Mesendoderm (in vitro differentiated cells): ENCODE results near the gene ZNF689.
"Not testable (repeated sequence)": the region's sequence is repeated elsewhere in the genome, so short reads cannot be mapped to it uniquely, and the experiment has no call there.

ENCODE experiments used
- DNase-seq: peaks from one replicate; pipeline ENCODE4 v3.0.0; 2013
- H2AK5ac ChIP-seq: 2 replicates; pipeline ENCODE4 v1.6.1; 2013; ENCODE audit warnings: low read length, inconsistent platforms
- H2BK120ac ChIP-seq: 2 replicates; pipeline ENCODE4 v1.6.1; 2013; ENCODE audit warnings: low read depth, mild to moderate bottlenecking, low read length, moderate library complexity, mixed read lengths
- H2BK15ac ChIP-seq: replicated peaks from 2 replicates; pipeline ENCODE4 v1.6.1; 2013; ENCODE audit warnings: low read depth, mild to moderate bottlenecking, moderate library complexity
- H2BK5ac ChIP-seq: 2 replicates; pipeline ENCODE4 v1.6.1; 2013; ENCODE audit warnings: low read length, inconsistent platforms
- H3K18ac ChIP-seq: 2 replicates; pipeline ENCODE4 v1.6.1; 2013; ENCODE audit warnings: mild to moderate bottlenecking, low read length, mixed read lengths
- H3K23ac ChIP-seq: one replicate; pipeline ENCODE4 v1.6.1; 2013; ENCODE audit warnings: low read length
- H3K27ac ChIP-seq: 2 replicates; pipeline ENCODE4 v1.5.1; 2013; ENCODE audit warnings: low read depth, mild to moderate bottlenecking, inconsistent platforms, low read length, moderate library complexity
- H3K27me3 ChIP-seq: 2 replicates; pipeline ENCODE4 v1.6.1; 2013; ENCODE audit warnings: low read length, control low read depth, mild to moderate bottlenecking, inconsistent platforms; ENCODE audit not compliant: insufficient read depth, poor library complexity
- H3K36me3 ChIP-seq: 2 replicates; pipeline ENCODE4 v1.6.1; 2013; ENCODE audit warnings: low read length, inconsistent platforms; ENCODE audit not compliant: control insufficient read depth, insufficient read depth
- H3K4ac ChIP-seq: one replicate; pipeline ENCODE4 v1.6.1; 2013; ENCODE audit warnings: low read depth, mild to moderate bottlenecking, low read length, moderate library complexity
- H3K4me1 ChIP-seq: 2 replicates; pipeline ENCODE4 v1.6.1; 2013; ENCODE audit warnings: low read depth, low read length, inconsistent platforms; ENCODE audit not compliant: control insufficient read depth
- H3K4me2 ChIP-seq: 2 replicates; pipeline ENCODE4 v1.6.1; 2013; ENCODE audit warnings: low read length
- H3K4me3 ChIP-seq: 2 replicates; pipeline ENCODE4 v1.5.1; 2013; ENCODE audit warnings: mild to moderate bottlenecking, low read length
- H3K56ac ChIP-seq: one replicate; pipeline ENCODE4 v1.6.1; 2013; ENCODE audit warnings: low read length
- H3K79me1 ChIP-seq: 2 replicates; pipeline ENCODE4 v1.6.1; 2013; ENCODE audit warnings: low read length, inconsistent platforms
- H3K79me2 ChIP-seq: 2 replicates; pipeline ENCODE4 v1.6.1; 2013; ENCODE audit warnings: mild to moderate bottlenecking, low read length; ENCODE audit not compliant: control insufficient read depth, insufficient read depth
- H3K9ac ChIP-seq: 2 replicates; pipeline ENCODE4 v1.6.1; 2013; ENCODE audit warnings: low read length, inconsistent platforms
- H4K5ac ChIP-seq: one replicate; pipeline ENCODE4 v1.6.1; 2013; ENCODE audit warnings: low read length
- H4K8ac ChIP-seq: one replicate; pipeline ENCODE4 v1.6.1; 2013; ENCODE audit warnings: low read depth, mild to moderate bottlenecking, control low read depth, low read length, moderate library complexity
- WGBS: extraction: QIAGEN DNeasy Blood & Tissue Kit; methylation state at CpG from one replicate; pipeline ENCODE4 v1.1.7; 2013; ENCODE audit warnings: low lambda C conversion rate, missing lambda C conversion rate; ENCODE audit not compliant: insufficient coverage; ENCODE audit errors: extremely low coverage; 5-methylcytosine and 5-hydroxymethylcytosine counted together

The ZNF689 gene

DNA sequence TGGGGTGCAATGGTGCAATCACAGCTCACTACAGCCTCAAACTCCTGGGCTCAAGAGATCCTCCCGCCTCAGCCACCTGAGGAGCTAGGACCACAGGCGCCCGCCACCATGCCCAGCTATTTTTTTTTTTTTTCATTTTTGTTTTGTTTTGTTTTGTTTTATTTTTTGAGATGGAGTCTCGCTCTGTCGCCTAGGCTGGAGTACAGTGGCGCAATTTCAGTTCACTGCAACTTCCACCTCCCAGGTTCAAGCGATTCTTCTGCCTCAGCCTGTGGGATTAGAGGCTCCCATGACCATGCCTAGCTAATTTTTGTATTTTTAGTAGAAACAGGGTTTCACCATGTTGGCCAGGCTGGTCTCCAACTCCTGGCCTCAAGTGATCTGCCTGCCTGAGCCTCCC is 22.3 kb upstream of the ZNF689 start:
- H3K4me2 ChIP-seq, H3K27ac ChIP-seq, DNase-seq, H3K9ac ChIP-seq, H3K4ac ChIP-seq, H2BK5ac ChIP-seq, H3K79me1 ChIP-seq, H4K5ac ChIP-seq, H3K56ac ChIP-seq, H2BK120ac ChIP-seq, H3K4me3 ChIP-seq, H2BK15ac ChIP-seq, H2AK5ac ChIP-seq, H3K23ac ChIP-seq, H3K79me2 ChIP-seq, H3K18ac ChIP-seq, H3K36me3 ChIP-seq, H3K27me3 ChIP-seq, H4K8ac ChIP-seq, H3K4me1 ChIP-seq: not testable (repeated sequence)
- no CpG with 5 or more reads among the region's 7 CpGs for whole genome bisulfite sequencing

DNA sequence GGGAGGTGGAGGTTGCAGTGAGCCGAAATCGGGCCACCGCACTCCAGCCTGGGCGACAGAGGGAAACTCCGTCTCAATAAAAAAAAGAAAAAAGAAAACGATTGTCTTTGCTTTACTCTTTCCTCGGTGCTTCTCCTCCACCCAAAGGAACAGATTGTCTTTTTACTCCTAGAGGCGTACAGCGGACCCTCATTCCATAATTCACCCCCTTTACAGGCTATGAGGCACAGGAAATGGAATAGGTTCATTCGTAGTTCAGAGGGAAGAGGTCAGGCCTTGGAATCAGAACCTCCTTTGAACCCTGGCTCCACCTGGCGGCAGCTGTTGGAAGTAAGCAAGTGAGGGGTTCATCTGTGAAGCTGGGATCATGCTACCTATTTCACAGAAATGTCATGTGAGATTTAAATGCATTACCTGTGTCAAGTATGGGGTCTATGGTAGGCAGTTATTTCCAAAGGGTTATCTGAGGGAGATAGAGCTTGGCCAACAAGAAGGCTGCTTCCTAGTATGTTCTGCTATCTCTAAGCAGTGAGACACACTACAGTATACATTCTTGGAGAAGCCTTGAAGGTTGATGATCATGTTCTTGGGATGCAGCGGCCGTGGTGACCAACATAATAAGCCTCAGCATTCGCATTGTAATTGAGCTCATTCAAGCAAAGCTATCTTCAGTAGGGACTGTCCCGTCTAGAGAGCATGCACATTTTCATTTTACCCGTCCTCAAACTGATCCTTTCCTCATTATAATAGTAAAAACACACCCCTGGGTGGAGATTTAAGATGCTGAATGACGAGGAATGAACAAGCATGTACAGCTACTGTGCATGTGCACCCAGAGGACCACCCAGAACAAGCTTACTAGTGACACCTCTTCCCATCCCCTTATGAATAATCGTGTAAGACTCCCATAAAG is 18.7 kb upstream of the ZNF689 start:
- H3K79me2 ChIP-seq: no peaks in the 10 kb centered on the region
- no peak overlapping the region for H3K9ac ChIP-seq
- H3K4me1 ChIP-seq: no peaks in the 10 kb centered on the region
- H3K23ac ChIP-seq: no peak overlapping the region
- no CpG with 5 or more reads among the region's 18 CpGs for WGBS
- no peak overlapping the region for H3K4me2 ChIP-seq
- H4K5ac ChIP-seq: no peak overlapping the region
- H3K4me3 ChIP-seq: no peak overlapping the region
- no peaks in the 10 kb centered on the region for H3K27me3 ChIP-seq
- H3K36me3 ChIP-seq: no peaks in the 10 kb centered on the region
- H3K56ac ChIP-seq: peak overlapping the region; percentile 49
- H2BK15ac ChIP-seq: no peak overlapping the region
- no peak overlapping the region for H2AK5ac ChIP-seq
- no peak overlapping the region for H2BK5ac ChIP-seq
- no peaks in the 10 kb centered on the region for H3K79me1 ChIP-seq
- no peak overlapping the region for H4K8ac ChIP-seq
- no peak overlapping the region for H3K27ac ChIP-seq
- H2BK120ac ChIP-seq: no peak overlapping the region
- no peak overlapping the region for H3K18ac ChIP-seq
- H3K4ac ChIP-seq: no peak overlapping the region
- peak; percentile 81 for DNase-seq

DNA sequence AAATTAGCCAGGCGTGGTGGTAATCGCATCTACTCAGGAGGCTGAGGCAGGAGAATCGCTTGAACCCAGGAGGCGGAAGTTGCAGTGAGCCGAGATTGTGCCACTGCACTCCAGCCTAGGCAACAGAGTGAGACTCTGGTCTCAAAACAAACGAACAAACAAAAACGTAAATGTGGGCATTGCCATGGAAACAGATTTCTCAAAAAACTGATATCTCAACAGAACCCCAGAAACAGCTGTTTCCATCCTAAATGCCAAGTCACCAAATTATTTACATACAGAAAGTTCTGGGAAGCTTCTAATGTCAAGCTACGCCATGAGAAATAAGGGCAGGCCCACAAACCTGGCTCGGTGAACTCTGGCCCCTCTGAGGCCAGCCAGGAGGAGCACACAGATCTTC is 16.0 kb upstream of the ZNF689 start:
- Histone ChIP-seq H3K4me3 (no peak overlapping the region), H3K9ac (no peak overlapping the region), H3K23ac (no peak overlapping the region), H3K27ac (no peak overlapping the region), H3K36me3 (no peaks in the 10 kb centered on the region), H3K4me2 (no peak overlapping the region), H3K56ac (no peak overlapping the region), H2AK5ac (no peak overlapping the region), H3K79me1 (no peaks in the 10 kb centered on the region), H4K5ac (no peak overlapping the region), H3K4ac (no peak overlapping the region), H2BK120ac (no peak overlapping the region), H2BK15ac (no peak overlapping the region), H3K79me2 (no peaks in the 10 kb centered on the region), H3K18ac (no peak overlapping the region), H4K8ac (no peak overlapping the region), H2BK5ac (no peak overlapping the region), H3K27me3 (no peaks in the 10 kb centered on the region), H3K4me1 (no peaks in the 10 kb centered on the region)
- no CpG with 5 or more reads among the region's 9 CpGs for WGBS
- no peak for DNase-seq

DNA sequence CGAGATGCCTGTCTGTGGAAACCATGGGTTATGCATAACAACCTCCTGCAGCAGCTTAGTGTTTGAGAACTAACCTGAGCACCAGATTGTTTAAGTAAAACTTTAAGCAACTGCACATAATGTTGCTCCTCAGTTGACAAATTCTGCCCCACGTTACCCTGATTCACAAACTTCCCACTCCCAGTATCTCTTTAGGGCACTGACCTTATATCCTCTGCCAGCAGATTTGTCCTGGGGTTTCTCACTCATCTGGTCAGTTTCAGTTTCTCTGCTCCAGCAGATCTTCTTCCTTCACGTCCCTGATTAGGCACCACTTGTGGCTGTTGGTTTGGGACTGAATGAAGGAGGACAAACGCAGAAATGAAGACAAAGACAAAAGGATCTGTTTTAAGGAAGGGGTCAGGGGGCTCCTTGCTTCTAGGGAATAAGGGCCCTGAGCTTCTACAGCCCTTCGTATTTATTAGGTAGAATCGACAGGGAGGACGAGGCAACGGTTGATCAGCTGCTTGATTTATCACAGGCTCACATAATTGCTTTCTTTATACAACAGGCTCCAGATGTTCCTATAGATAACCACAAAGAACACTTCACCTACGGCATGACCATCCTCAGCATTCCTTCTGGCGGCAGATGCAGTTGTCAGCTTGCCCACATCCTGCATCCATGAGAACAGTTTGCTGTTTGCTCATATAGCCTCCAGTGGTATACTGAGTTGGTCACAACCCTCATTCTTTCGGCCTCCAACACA is 13.5 kb upstream of the ZNF689 start:
- Histone ChIP-seq H2BK5ac (no peak overlapping the region), H3K36me3 (no peaks in the 10 kb centered on the region), H3K79me1 (no peaks in the 10 kb centered on the region), H3K4me3 (no peak overlapping the region), H3K79me2 (no peaks in the 10 kb centered on the region), H3K18ac (no peak overlapping the region), H3K4me1 (no peaks in the 10 kb centered on the region), H2AK5ac (no peak overlapping the region), H3K4me2 (no peak overlapping the region), H4K5ac (no peak overlapping the region), H3K9ac (no peak overlapping the region), H2BK120ac (no peak overlapping the region), H3K4ac (no peak overlapping the region), H3K27ac (no peak overlapping the region), H3K23ac (no peak overlapping the region), H2BK15ac (no peak overlapping the region), H4K8ac (no peak overlapping the region), H3K27me3 (no peaks in the 10 kb centered on the region), H3K56ac (no peak overlapping the region)
- no CpG with 5 or more reads among the region's 11 CpGs for WGBS
- DNase-seq: no peak

DNA sequence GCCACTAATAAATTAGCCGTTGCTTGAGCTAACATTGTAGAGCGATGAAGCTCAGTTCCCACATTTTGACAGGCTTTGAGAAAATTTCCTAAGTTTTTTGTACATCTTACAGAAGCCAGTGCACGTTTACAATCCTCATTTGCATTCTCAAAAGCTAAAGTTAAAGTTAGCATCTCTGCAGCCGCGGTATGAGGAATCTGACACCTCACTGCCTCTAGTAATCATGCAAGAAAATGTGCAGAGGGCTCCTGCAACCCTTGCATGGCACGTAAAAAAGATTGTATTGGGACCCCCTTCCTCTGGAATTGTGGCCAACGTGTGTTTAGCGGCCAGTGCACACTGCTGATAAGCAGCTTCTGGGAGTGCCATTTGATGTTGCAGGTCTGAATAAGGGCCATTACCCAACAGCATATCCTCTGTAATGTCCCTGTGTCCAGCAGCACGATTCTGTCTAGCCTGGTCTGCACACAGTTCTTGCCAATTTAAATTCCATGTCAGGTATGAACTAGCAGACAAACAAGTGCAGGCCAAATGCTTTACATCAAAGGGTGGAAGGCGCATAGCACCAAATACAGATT is 12.4 kb upstream of the ZNF689 start:
- no peak overlapping the region for H2BK120ac ChIP-seq

More for the DNA sequence above, 12.4 kb upstream of the ZNF689 start:
- Histone ChIP-seq H4K8ac (no peak overlapping the region), H3K36me3 (no peaks in the 10 kb centered on the region), H3K56ac (no peak overlapping the region), H4K5ac (no peak overlapping the region), H3K4ac (no peak overlapping the region), H2AK5ac (no peak overlapping the region), H3K79me2 (no peaks in the 10 kb centered on the region), H3K9ac (no peak overlapping the region), H3K27ac (no peak overlapping the region), H3K27me3 (no peaks in the 10 kb centered on the region), H3K4me1 (no peaks in the 10 kb centered on the region), H3K4me3 (no peak overlapping the region), H3K23ac (no peak overlapping the region), H3K79me1 (no peaks in the 10 kb centered on the region), H2BK5ac (no peak overlapping the region), H3K18ac (no peak overlapping the region), H2BK15ac (no peak overlapping the region), H3K4me2 (no peak overlapping the region)
- no CpG with 5 or more reads among the region's 10 CpGs for WGBS
- no peak for DNase-seq
